ENCODE results near the gene LRRN3.

GRCh38 chr7:111043561-111043960 lies 47.4 kb upstream of the LRRN3 start:
- TF ChIP-seq, protein P1, sequence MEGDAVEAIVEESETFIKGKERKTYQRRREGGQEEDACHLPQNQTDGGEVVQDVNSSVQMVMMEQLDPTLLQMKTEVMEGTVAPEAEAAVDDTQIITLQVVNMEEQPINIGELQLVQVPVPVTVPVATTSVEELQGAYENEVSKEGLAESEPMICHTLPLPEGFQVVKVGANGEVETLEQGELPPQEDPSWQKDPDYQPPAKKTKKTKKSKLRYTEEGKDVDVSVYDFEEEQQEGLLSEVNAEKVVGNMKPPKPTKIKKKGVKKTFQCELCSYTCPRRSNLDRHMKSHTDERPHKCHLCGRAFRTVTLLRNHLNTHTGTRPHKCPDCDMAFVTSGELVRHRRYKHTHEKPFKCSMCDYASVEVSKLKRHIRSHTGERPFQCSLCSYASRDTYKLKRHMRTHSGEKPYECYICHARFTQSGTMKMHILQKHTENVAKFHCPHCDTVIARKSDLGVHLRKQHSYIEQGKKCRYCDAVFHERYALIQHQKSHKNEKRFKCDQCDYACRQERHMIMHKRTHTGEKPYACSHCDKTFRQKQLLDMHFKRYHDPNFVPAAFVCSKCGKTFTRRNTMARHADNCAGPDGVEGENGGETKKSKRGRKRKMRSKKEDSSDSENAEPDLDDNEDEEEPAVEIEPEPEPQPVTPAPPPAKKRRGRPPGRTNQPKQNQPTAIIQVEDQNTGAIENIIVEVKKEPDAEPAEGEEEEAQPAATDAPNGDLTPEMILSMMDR (IDR thresholded peaks at IDR 0.05; ENCODE audit: borderline replicate concordance, extremely low read depth, low read length, poor library complexity, severe bottlenecking) = no peak
- no peak for TF ChIP-seq EZH2 (IDR thresholded peaks at IDR 0.05; ENCODE audit: borderline replicate concordance, low read depth, low read length, severe bottlenecking)
